Cerebellar nuclear complex (tissue), 1 donor: ENCODE results near the gene CRELD2.

Experiments
- DNase-seq, 2 experiments: peaks; one replicate each; lab custom pipeline; 2025; lab: John Stamatoyannopoulos, UW

Gene CRELD2

DNA sequence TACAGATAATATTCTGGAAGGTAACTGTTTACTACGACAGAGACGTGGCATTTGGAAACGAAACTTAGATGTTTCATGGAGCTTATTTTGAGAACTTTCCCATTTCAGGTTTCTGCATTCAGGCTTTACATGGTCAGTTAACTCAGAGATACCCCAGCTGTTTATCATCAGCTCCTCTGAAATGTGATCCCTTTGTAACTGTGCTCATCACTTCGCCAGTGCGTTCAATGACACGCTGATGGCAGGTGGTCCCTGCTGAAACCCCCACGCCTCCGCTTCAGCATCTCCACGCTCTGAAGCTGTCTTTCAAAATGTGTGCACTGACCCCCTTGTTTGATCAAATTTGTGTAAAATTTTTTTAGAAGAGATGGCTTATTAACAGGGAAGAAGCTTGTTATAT is 30.7 kb upstream of the CRELD2 start:
- DNase-seq: no peak

DNA sequence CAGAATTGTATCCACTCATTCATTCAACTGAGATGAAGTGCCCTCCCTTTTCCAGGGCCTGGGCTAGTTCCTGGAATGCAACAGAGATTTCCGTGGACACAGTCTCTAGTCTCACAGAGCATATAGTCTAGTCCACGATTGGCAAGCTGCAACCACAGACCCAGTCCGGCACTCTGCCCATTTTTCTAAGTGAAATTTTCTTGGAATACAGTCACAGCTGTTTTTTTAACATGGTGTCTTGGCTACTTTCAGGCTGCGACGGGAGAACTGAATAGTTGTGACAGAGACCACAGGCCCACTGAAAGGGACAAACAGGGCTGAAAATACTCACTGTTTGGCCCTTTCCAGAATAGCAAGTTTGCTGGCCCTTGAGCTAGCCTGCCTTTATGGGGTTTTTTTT is 29.4 kb upstream of the CRELD2 start:
- DNase-seq: no peak

DNA sequence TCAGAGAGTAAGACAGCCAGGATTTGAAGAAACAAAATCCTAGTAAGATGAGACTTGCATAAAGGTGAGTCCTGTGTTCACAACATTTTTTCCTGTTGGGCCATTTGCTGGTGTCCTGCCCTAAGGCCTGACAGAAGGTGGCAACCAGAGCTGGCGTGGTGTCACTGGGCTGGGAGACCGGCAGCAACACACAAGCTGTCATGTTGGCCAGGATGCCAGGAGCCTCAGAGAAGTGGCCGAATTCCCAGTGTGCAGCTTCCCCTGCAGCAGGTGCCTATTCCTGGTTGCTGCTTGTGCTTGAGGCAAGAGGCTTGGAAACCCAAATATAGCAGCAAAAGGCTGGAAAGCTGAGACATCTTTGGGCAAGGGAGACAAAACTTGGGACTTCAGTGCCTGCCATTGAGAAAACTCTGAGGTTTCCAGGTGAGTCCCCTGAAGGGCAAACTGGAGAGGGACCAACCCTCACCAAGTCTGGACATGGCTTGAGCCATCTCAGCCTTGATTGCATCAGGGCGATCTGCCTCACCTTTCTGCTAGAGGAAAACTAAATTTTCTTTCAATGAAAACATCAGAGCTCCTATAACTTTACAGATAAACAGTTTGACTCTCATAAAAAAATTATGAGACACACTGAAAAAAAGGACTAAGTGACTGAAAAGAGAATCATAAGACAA is 26.1 kb upstream of the CRELD2 start:
- peak; percentile 98 to 99 for DNase-seq

DNA sequence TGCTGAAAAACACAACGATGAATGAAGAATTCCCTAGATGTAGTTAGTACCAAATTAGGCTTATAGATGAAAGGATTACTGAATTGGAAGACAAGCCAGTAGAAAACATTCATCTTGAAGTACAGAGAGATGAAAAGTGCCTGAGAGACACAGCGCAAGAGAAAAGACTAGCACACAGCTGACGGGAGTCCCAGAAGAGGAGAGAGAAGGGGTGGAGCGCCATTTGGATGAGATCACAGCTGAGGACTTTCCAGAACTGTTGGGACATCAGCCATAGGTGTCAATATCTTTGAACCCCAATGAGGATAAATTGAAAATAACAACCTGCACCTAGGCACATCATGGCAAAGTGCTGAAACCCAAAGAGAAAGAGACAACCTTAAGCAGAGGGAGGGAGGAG is 25.4 kb upstream of the CRELD2 start:
- no peak for DNase-seq

DNA sequence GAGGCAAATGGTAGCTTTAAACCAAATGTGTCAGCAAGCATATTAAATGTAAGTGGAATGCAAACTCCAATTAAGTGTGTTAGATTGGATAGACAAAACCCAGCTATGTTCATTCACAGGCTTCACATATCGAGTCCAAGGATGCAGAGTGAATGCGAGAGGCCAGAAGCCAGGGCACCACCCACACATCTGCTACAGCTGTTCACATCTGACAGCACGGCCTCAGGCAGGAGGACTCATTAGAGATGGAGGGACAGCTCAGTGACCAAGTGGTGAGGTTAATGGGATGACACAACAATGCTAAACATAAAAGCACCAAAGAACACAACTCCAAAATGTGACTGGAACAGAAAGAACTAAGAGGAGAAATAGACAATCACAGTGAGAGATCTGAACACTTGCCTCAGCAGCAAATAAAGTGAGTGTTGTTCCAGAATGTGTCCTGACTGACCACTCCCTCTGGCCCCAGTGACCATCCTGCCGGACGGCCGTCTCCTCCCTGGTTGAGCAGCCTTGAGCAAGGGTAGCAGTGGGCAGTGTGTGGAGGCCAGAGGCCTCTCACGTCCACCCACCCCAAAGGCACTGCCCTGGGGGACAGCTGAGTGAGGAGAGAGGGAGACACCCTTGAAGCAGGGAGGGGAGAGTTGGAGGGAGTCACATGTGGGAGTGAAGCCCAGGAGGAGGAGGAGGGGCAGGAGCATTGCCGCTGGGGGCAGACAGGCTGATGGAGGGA is 23.9 kb upstream of the CRELD2 start:
- DNase-seq: no peak

DNA sequence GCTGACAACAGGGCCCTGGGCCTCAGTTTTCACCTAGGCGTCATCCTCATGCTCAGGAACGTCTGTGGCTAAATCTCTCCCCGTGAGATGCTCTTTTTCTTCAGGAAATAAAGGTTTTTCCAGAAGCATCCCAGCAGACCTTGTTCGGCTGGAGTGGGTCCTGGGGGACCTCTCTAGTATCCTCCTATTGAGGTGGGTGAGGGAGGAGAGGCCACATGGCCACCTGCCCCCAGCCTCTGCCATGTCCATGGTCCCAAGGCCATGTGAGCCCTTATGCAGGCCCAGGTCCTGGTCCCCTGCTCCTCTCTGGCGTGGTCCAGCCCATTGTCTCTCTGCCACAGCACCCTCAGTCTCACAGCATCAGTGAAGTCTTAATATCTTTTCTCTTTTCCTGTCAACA is 22.2 kb upstream of the CRELD2 start:
- DNase-seq: no peak

DNA sequence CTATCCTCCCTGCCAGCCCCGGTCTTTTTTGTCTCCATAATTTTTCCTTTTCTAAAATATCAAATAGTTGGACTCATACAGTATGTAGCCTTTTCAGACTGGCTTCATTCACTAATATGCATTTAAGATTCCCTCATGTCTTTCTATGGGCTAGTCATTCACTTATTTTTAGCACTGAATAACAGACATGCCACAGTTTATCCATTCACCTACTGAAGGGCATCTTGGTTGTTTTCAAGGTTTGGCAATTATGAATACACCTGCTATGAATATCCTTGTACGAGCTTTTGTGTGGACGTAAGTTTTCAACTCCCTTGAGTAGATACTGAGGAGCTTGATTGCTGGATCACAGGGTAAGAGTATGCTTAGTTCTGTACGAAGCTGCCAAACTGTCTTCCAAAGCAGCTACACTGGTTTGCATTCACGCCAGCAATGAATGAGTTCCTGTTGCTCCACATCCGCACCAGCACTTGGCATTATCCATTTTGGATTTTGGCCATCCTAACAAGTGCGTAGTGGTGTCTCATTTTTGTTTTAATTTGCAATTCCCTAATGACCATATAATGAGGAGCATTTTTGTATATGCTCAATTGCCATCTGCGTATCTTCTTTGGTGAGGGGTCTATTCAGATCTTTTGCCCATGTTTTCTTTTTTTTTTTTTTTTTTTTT is 21.3 kb upstream of the CRELD2 start:
- no peak for DNase-seq

DNA sequence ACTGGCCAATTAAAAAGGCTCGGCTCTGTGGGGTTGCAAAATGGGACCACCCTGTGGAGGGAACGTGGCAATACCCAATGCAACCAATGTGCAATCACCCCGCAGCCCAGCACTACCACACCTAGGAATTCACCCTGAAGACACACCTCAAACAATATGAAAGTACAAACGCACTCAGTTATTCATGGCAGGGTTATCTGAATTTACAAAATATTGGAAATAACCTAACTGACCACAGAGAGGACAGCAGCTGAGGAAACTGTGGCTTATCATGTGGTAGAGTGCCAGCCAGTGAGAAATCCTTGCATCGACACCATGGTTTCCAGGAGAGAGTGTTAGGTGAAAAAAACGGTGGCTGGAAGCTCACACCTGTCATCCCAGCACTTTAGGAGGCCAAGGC is 18.9 kb upstream of the CRELD2 start:
- DNase-seq: no peak

DNA sequence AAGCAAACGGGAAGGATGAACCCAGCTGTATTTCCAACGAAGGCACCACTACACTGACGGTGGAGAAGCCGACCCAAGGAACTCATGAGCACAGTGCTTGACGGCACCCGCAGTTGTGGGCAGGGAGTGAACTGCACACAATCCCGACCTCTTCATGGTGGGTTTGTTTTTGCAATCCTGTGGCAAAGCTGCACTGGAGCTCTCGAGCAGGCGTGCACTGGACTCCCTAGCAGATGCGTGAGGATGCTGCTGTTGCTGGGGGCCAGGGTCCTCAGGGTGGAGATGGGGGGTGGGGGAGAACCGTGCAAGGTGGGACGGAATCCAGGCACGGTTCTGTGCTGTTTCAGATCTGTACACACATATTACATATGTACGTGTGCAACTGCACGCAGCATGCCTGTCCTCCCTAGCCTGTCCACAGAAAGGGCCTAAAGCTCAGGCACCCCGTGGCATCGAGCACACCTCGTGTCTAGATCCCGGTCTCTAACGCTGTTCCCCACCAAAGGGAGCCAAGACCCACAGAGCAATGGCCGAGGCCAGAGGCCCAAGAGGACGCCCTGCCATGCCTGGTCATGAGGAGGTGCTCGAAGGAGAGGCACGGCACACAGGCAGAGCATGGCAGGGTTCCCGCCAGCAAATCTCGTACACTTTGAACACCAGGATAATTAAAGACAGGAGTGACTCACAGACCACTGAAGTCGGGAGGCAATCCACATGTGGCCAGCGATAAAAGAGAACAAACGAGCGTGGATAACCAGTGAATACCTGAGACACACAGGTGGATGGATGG is 17.8 kb upstream of the CRELD2 start:
- DNase-seq: no peak

DNA sequence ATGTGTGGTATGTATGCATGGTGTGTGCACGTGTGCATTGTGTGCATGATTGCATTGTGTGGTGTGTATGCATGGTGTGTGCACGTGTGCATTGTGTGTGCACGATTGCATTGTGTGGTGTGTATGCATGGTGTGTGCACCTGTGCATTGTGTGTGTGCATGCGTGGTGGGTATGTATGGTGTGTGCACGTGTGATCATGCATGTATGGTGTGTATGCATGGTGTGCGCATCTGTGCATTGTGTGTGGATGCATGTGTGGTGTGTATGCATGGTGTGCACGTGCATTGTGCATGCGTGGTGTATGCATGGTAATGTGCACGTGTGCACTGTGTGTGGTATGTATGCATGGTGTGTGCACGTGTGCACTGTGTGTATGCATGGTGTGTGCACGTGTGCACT is 17.0 kb upstream of the CRELD2 start:
- no peak for DNase-seq

DNA sequence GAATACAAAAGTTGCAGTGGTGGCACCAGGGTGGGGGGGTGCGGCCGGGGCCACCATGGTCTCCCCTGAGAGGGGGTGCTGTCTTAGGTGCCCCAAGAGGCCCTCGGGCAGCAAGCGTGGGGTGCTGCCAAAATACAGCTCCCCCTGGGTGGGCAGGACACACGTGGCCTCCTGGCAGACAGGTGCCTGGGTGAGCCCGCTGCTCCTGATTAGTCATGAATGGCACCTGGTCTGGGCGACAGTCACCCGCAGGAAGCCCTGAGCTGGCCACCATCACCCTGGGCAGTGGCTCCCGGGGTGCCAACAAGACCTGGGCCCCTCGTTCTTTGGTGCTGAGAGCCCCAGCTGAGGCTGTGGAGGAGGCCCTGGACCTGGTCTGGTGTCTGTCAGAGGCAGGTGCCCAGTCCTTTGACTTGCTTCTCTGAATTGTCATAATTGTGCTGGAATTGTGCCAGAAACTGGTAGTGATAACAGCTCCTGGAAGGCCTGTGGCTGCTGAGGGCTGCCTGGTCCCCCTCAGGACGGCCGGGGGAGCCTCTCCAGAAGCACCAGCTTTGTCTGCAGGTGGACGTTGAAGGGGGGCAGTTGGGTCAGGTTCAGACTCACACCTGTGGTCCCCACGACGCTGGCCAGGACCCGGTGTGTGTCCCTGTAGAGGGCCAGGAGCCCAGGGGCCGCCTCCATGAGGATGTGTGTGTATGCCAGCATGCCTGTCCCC is 15.0 kb upstream of the CRELD2 start:
- peak in 1 of 2 experiments; percentile 34 for DNase-seq

DNA sequence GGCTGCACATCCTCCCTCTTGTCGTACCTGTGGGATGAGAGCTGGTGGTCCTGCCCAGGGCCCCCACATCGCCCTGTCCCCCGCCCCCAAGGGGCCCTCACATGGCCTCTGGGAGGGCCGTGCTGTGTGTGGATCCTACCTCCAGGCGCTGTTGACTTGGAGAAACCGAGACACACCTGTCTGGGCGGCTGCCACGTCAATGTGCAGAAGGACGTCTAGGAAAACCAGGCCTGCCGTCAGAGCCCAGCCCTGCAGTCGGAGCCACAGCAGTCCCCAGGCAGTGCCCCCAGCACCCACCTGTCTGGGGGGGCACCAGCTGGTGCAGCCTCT is 14.4 kb upstream of the CRELD2 start:
- DNase-seq: no peak

DNA sequence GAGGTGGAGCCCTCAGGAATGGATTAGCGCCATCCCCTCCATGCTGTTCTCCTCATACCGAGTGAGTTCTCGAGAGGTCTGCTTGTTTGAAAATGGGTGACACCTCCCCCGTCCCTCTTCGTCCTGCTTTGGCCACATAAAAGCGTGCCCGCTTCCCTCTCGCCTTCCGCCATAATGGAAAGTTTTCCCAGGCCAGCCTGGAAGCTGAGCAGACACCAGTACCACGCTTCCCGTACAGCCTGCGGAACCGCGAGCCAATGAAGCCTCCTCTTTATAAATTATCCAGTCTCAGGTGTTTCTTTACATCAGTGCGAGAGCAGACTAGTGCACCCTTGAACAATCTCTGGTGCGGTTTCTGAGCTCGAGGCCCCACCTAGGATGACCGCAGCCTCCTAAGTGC is 13.0 kb upstream of the CRELD2 start:
- no peak for DNase-seq

DNA sequence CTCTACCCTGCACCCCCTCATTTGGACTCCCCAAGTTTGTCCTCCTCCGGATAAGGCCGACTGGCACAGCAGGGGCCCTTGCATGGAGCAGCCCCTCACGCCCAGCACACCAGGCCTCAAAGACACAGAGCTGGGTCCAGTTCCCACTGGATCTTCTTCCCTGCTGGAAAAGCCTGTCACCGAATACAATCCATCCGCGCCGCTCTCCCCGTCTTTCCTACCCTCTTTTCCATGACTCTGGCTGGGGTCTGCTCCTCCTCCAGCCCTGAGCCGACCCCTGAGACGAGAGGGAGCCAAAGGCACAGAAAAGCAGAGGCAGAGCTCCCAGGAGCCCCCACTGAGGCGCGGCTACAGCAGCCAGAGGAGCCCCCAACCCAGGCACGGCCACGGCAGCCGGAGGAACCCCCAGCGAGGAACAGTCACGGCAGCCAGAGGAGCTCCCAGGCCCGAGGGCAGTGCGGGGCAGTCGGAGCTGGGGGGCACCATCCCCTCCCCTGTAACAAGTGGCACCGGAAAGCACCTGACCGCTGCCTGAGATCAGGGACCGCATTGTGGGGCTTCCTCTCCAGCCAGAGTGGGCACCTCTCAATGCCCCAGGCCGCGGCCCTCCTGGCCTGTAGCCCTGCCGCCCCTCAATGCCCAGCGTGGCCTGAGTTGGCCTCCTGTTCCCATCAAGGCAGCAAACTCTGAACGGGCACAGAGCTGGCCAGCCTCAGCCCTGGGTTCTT is 12.2 kb upstream of the CRELD2 start:
- no peak for DNase-seq

DNA sequence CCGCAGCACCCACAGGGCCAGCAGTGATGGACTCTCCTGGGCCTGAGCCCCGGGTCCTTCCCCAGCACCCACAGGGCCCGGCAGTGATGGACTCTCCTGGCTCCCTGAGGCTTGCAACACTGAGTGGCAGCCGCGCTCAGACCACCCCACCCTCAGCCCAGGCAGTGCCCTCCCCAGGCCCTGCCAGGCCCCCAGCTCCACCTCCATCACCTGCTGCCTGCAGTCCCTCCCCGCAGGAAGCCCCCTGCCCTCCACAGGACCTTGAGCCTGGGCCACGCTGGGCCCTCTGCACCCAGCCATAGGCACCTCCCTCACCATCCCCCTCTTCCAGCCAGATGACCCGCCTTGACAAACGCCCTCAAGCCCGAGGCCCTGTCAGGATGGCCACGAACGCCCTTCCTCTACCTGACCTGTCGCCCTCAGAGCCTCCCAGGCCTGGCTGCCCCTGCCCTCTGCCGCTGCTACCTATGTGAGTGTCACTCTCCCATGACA is 11.6 kb upstream of the CRELD2 start:
- DNase-seq: no peak

DNA sequence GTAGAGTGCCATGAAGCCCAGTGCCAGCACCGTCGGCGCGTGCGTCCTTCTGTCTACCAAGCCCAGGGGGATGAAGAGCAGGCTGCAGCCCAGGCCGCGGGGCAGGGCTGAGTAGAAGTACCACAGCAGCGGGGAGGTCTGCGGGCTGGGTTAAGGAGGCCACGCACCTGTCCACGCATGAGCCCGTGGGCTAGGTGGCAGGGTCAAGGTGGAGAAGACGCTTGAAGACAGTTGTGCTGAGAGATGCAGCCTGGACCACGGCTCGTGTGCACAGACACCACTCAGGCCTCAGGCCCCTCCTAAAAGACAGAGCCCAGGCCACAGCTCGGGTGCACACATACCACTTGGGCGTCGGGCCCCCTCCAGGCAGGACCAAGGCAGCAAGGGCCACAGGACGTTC is 10.6 kb upstream of the CRELD2 start:
- DNase-seq: no peak

DNA sequence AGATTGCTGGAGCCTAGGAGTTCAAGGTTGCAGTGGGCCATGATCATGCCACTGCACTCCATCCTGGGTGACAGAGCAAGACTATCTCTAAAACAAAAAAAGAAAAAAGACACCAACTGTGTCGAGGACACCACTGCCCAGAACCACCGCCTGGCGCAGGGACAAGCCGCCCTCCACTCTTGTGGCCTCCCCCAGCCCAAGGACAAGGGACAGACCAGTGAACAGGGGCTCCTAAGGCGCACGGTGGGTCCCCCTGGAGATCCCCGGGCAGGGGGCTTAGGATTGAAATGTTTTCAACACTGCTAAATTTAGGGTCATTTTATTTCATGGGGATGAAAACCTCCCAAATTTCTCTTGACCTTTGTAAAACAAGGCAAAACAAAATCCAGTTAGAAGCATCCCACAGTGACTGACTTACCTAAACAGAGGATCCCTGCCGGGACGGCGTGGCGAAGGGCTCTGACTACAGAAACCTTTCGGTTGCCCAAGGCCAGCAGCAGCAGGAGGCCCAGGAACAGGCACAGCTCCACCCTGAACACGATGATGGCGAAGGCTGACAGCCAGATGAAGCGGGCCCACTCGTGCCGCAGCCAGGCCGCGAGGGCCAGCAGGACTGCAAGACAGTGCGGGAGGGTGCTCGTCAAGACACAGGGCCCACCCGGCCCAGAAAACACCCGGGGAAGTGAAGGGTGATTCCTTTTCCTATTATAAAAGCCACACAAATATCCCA is 8.8 kb upstream of the CRELD2 start:
- no peak for DNase-seq

DNA sequence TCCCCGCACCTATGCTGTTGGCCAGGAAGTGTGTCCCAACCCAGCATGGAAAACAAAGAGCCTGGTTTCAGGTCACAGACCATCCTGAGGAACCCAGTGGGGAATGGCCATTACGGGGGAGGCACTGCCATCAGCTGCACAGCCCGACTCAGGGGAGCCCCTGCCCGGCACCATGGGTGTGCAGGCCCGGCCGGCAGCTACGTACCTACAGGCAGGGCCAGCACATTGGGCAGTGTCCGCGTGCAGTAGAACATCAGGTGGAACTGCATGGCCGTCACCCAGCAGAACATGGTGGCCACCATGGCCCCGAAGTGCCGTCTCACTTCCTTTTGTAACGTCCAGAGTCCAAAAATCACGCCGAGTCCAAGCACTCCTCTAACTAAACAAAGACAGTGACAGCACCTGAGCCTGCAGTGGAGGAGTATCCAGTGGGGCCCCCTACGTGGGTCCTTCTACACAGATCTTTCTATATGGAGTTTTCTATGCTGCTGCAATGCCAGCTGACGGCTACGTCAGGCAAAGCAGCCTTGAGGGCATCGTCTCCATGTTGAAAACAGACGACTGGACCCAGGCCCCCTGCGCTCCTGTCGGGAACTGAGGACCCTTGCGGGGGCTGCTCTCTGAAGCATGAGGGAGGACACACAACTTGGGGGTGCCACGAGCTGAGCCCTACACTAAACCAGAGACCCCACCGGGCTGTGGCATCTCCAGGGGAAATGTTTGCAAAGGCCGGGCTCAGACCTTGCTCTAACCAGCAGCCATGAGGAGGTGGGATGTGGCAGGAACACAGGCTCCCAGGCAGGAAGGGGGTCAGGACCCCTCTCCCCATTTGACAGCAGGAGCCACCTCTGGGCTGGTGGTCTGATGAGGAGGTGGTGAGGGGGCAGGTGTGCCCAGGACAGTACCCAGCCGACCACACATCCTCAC is 7.9 kb upstream of the CRELD2 start:
- no peak for DNase-seq

DNA sequence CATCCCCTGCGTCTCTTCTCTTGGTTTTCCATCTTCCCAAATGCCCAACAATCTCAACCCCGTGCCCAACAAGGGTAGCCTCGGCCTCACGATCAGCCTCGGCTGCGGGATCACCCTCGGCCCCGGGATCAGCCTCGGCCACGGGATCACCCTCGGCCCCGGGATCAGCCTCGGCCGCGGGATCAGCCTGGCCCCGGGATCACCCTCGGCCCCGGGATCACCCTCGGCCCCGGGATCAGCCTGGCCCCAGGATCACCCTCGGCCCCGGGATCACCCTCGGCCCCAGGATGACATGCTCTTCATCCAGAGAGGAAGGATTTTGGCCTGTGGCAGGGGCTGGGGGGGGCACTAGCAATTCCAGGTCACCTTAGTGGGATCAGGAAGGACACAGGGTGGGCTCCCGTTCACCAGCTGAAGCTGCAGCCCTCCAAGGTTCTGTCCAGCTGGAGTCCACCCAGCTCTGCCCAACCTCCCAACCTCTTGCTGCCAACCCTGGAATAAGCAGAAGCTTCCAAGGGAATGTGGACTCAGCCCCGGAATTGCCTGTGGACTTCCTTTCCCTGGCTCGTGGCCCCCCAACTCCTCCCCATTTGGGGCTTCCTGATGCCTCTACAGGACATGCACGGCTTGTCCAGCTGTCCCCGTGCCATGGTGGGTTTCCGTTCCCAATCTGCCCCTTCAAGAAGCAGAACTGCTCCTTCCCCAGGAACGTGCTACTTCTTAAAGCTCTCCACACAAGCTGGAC is 6.4 kb upstream of the CRELD2 start:
- no peak for DNase-seq
